Measurements from ENCODE around the gene ZNF598.

Gene ZNF598

DNA sequence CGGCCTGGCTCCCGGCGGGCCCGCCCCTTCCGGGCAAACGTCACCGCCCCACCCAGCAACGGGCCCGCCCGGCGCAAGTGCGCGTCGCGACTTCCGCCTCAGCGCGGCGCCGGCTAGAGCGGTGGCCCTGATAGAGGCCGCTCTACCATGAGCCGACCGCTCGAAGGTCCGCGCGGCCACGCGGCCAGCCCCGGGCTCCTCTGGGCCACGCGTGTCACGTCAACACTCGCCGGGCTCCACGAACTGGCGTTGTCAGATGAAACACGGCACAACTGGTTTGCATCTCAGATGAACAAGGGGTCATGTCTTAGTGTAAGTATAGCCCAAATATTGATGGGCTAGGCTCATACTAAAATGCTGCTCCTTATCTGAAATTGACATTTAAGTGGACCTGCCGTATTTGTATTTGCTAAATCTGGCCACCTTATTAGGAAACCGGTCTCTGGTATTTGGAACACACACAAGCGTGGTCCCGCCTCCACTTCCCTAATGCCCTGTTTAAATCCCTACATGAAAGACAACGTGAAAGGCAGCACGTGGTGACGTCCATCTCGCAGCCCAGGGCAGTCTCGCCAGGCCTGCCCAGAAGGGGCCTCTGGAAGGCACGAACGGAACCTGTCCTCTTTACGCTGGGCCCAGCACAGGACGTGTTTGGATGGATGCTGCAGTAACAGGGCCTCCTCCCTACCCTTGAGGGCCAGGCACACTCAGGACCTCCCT is at the start of gene ZNF598:
Gene ZNF598 (minus strand): TSS at position 31 of the 720 bp plus-strand sequence.
- ChIA-PET CTCF (no interaction called here), POLR2A (interaction anchor here (2.8 kb wide), 1 partner anchor 145 kb away, joined by 13 read pairs; the partner anchor contains the start of gene TRAF7)
- DNase-seq (ENCODE audit: extremely low spot score): peak; percentile 97
- TF ChIP-seq, protein P1, sequence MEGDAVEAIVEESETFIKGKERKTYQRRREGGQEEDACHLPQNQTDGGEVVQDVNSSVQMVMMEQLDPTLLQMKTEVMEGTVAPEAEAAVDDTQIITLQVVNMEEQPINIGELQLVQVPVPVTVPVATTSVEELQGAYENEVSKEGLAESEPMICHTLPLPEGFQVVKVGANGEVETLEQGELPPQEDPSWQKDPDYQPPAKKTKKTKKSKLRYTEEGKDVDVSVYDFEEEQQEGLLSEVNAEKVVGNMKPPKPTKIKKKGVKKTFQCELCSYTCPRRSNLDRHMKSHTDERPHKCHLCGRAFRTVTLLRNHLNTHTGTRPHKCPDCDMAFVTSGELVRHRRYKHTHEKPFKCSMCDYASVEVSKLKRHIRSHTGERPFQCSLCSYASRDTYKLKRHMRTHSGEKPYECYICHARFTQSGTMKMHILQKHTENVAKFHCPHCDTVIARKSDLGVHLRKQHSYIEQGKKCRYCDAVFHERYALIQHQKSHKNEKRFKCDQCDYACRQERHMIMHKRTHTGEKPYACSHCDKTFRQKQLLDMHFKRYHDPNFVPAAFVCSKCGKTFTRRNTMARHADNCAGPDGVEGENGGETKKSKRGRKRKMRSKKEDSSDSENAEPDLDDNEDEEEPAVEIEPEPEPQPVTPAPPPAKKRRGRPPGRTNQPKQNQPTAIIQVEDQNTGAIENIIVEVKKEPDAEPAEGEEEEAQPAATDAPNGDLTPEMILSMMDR (IDR thresholded peaks at IDR 0.05; ENCODE audit: control extremely low read depth, extremely low read depth, low read depth, missing control alignments): no peak

DNA sequence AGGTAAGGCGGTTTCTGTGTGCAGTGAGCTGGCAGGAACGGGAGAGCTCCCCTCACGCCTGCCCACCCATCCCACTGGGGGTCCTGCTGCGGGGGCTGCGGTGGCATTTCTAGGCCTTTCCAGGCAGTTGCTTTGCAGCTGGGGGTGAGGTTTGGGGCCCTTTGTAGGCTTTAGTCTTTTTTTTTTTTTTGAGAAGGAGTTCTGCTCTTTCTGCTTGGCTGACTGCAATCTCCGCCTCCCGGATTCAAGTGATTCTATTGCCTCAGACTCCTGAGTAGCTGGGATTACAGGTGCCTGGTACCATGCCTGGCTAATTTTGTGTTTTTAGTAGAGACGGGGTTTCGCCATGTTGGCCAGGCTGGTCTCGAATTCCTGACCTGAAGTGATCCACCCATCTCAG is 49.3 kb upstream of the ZNF598 start:
- CTCF ChIA-PET: interaction anchor here (2.1 kb wide), 1 partner anchor 82 kb away, joined by 6 read pairs; no protein-coding TSS in a partner anchor
- no peak for DNase-seq (ENCODE audit: extremely low spot score)
- TF ChIP-seq, protein P1 (IDR thresholded peaks at IDR 0.05; ENCODE audit: control extremely low read depth, extremely low read depth, low read depth, missing control alignments): no peak
- POLR2A ChIA-PET: interaction anchor here (0.7 kb wide), 1 partner anchor 90 kb away, joined by 3 read pairs; the partner anchor contains the start of gene RAB26

DNA sequence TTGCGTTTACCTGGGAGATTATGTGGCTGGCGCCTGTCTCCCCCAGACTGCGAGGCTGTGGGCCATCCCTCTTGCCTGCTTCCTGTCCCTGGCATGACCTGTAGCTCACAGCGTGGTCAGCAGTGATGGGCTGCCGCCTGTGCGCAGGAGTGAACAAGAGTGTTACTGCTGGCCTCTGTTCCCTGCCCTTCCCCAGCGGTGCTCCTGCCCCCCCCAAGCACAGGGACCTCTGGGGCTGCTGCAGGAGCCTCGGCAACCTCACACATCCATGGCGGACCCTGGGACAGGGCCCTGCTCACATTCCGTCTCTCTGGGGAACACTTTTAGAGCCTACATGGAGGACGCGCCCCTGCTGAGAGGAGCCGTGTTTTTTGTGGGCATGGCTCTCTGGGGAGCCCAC is 48.8 kb upstream of the ZNF598 start:
- CTCF ChIA-PET: no interaction called here
- POLR2A ChIA-PET: interaction anchor here (0.7 kb wide), 1 partner anchor 90 kb away, joined by 3 read pairs; the partner anchor contains the start of gene RAB26
- DNase-seq (ENCODE audit: extremely low spot score): no peak
- TF ChIP-seq, protein P1 (IDR thresholded peaks at IDR 0.05; ENCODE audit: control extremely low read depth, extremely low read depth, low read depth, missing control alignments): no peak

DNA sequence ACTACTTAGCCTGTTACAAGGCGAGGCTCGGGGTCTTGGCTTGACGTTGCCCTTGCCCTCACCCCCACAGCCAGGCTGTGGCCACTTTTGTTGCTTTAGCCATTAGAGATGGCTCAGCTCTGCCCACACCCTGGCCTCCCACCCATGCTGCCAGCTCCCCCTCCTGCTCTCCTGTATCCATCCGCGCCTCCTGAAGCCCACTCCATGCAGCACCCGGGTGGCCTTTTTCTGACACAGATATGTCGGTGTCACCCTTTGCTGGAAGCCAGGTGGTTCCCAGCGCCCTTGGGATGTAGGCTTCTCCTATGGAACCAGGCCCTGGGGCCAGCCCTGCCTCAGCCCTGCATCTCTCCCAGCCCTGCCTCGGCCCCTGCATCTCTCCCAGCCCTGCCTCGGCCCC is 47.8 kb upstream of the ZNF598 start:
- POLR2A ChIA-PET: no interaction called here

DNA sequence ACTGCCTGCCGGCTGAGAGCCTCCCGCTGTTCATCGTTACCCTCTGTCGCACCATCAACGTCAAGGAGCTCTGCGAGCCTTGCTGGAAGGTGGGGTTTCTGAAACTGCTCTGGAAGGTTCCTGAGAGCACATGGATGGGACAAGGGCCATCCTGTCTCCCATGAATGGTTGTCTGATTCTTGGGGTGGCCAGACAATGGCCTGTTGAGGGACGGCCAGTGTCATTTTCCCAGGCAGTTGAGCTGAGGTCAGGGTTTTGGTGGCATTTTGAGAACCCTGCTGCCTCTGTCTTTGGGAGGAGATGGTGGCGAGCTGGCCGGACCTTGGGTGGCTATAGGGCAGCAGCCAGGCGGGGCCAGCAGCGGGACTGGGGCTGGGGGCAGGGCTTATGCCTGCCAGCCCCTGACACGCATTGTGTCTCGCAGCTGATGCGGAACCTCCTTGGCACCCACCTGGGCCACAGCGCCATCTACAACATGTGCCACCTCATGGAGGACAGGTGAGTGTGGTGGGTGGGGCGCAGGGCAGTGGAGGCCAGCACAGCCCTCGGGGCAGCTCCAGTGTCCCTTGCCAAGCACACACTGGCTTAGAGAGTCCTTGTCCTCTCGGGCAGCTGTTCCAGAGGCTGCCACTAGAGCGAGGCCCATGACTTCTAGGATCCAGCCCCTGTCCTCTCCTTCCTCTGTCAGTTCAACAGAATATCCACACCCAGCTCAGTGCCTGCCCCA is 47.2 kb upstream of the ZNF598 start:
- ChIA-PET CTCF (interaction anchor here (1.0 to 2.3 kb wide), 5 partner anchors 10 to 96 kb away, joined by 3 to 13 read pairs (median 4); partner anchors contain the start of genes NTHL1 and TSC2), POLR2A (no interaction called here)
- no peak for DNase-seq (ENCODE audit: extremely low spot score)
- TF ChIP-seq, protein P1 (IDR thresholded peaks at IDR 0.05; ENCODE audit: control extremely low read depth, extremely low read depth, low read depth, missing control alignments): no peak

More for the DNA sequence above, 47.8 kb upstream of the ZNF598 start:
- TF ChIP-seq, protein P1 (IDR thresholded peaks at IDR 0.05; ENCODE audit: control extremely low read depth, extremely low read depth, low read depth, missing control alignments): no peak
- DNase-seq (ENCODE audit: extremely low spot score): no peak
- CTCF ChIA-PET: interaction anchor here (1.4 to 2.3 kb wide), 3 partner anchors 10 to 44 kb away, joined by 3 to 13 read pairs (median 4); partner anchors contain the start of genes NTHL1 and TSC2

DNA sequence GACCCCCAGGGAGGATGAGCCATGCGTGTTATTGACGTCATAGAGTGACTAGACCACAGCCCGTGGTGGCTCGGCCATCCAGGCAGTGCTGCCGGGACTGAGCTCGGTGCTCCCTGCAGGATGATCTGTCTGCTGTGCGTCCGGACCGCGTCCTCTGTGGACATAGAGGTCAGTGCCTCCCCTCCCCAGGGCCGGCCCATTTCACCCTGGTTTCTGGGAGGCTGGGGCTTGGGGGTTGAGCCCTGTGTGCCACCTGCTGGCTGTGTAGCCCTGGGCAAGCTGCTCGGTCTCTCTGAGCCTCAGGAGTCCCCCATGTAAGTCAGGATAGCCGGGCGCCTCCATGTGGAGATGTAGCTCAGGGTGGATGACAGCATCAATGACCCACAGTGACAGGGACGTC is 46.5 kb upstream of the ZNF598 start:
- ChIA-PET CTCF (interaction anchor here (1.0 to 2.3 kb wide), 6 partner anchors 9 to 99 kb away, joined by 3 to 13 read pairs (median 4); partner anchors contain the start of genes NTHL1 and TSC2), POLR2A (interaction anchor here (0.7 kb wide), 1 partner anchor 1098 kb away, joined by 9 read pairs; no protein-coding TSS in a partner anchor)
- DNase-seq (ENCODE audit: extremely low spot score): no peak
- TF ChIP-seq, protein P1 (IDR thresholded peaks at IDR 0.05; ENCODE audit: control extremely low read depth, extremely low read depth, low read depth, missing control alignments): peak; percentile 10
